ENCODE data around the gene UBR3.

DNA sequence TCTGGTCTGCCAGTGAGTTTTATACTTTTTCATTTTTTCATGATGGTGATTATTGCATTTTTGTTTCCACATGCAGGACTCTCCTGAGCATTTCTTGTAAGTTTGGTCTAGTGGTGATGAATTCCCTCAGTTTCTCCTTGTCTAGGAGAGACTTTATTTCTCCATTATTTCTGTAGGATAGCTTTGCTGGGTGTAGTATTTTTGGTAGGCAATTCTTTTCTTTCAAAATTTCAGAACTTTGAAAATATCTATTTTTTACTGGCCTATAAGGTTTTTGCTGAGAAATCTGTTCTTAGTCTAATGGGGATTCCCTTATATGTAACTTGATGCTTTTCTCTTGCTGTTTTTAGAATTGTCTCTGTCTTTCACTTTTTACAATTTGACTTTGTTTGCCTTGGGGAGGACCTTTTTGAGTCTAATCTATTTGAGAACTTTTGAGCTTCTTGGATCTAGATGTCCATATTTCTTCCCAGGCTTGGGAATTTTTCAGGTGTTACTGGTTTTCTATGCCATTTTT is 149.1 kb downstream of the UBR3 start:
- TF ChIP-seq, protein P1, sequence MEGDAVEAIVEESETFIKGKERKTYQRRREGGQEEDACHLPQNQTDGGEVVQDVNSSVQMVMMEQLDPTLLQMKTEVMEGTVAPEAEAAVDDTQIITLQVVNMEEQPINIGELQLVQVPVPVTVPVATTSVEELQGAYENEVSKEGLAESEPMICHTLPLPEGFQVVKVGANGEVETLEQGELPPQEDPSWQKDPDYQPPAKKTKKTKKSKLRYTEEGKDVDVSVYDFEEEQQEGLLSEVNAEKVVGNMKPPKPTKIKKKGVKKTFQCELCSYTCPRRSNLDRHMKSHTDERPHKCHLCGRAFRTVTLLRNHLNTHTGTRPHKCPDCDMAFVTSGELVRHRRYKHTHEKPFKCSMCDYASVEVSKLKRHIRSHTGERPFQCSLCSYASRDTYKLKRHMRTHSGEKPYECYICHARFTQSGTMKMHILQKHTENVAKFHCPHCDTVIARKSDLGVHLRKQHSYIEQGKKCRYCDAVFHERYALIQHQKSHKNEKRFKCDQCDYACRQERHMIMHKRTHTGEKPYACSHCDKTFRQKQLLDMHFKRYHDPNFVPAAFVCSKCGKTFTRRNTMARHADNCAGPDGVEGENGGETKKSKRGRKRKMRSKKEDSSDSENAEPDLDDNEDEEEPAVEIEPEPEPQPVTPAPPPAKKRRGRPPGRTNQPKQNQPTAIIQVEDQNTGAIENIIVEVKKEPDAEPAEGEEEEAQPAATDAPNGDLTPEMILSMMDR (conservative IDR thresholded peaks at IDR 0.05) = no peak
- TF ChIP-seq ZFX (IDR thresholded peaks at IDR 0.05) = no peak

All from C4-2B (cell line).